Mesendoderm (in vitro differentiated cells): ENCODE results near the gene TSPAN5.
"Not testable (repeated sequence)": the region's sequence is repeated elsewhere in the genome, so short reads cannot be mapped to it uniquely, and the experiment has no call there.

Experiments used
- DNase-seq: peaks from one replicate; pipeline ENCODE4 v3.0.0; 2013
- H2AK5ac ChIP-seq: 2 replicates; pipeline ENCODE4 v1.6.1; 2013; ENCODE audit warnings: low read length, inconsistent platforms
- H2BK120ac ChIP-seq: 2 replicates; pipeline ENCODE4 v1.6.1; 2013; ENCODE audit warnings: low read depth, mild to moderate bottlenecking, low read length, moderate library complexity, mixed read lengths
- H2BK15ac ChIP-seq: replicated peaks from 2 replicates; pipeline ENCODE4 v1.6.1; 2013; ENCODE audit warnings: low read depth, mild to moderate bottlenecking, moderate library complexity
- H2BK5ac ChIP-seq: 2 replicates; pipeline ENCODE4 v1.6.1; 2013; ENCODE audit warnings: low read length, inconsistent platforms
- H3K18ac ChIP-seq: 2 replicates; pipeline ENCODE4 v1.6.1; 2013; ENCODE audit warnings: mild to moderate bottlenecking, low read length, mixed read lengths
- H3K23ac ChIP-seq: one replicate; pipeline ENCODE4 v1.6.1; 2013; ENCODE audit warnings: low read length
- H3K27ac ChIP-seq: 2 replicates; pipeline ENCODE4 v1.5.1; 2013; ENCODE audit warnings: low read depth, mild to moderate bottlenecking, inconsistent platforms, low read length, moderate library complexity
- H3K27me3 ChIP-seq: 2 replicates; pipeline ENCODE4 v1.6.1; 2013; ENCODE audit warnings: low read length, control low read depth, mild to moderate bottlenecking, inconsistent platforms; ENCODE audit not compliant: insufficient read depth, poor library complexity
- H3K36me3 ChIP-seq: 2 replicates; pipeline ENCODE4 v1.6.1; 2013; ENCODE audit warnings: low read length, inconsistent platforms; ENCODE audit not compliant: control insufficient read depth, insufficient read depth
- H3K4ac ChIP-seq: one replicate; pipeline ENCODE4 v1.6.1; 2013; ENCODE audit warnings: low read depth, mild to moderate bottlenecking, low read length, moderate library complexity
- H3K4me1 ChIP-seq: 2 replicates; pipeline ENCODE4 v1.6.1; 2013; ENCODE audit warnings: low read depth, low read length, inconsistent platforms; ENCODE audit not compliant: control insufficient read depth
- H3K4me2 ChIP-seq: 2 replicates; pipeline ENCODE4 v1.6.1; 2013; ENCODE audit warnings: low read length
- H3K4me3 ChIP-seq: 2 replicates; pipeline ENCODE4 v1.5.1; 2013; ENCODE audit warnings: mild to moderate bottlenecking, low read length
- H3K56ac ChIP-seq: one replicate; pipeline ENCODE4 v1.6.1; 2013; ENCODE audit warnings: low read length
- H3K79me1 ChIP-seq: 2 replicates; pipeline ENCODE4 v1.6.1; 2013; ENCODE audit warnings: low read length, inconsistent platforms
- H3K79me2 ChIP-seq: 2 replicates; pipeline ENCODE4 v1.6.1; 2013; ENCODE audit warnings: mild to moderate bottlenecking, low read length; ENCODE audit not compliant: control insufficient read depth, insufficient read depth
- H3K9ac ChIP-seq: 2 replicates; pipeline ENCODE4 v1.6.1; 2013; ENCODE audit warnings: low read length, inconsistent platforms
- H4K5ac ChIP-seq: one replicate; pipeline ENCODE4 v1.6.1; 2013; ENCODE audit warnings: low read length
- H4K8ac ChIP-seq: one replicate; pipeline ENCODE4 v1.6.1; 2013; ENCODE audit warnings: low read depth, mild to moderate bottlenecking, control low read depth, low read length, moderate library complexity
- WGBS: extraction: QIAGEN DNeasy Blood & Tissue Kit; methylation state at CpG from one replicate; pipeline ENCODE4 v1.1.7; 2013; ENCODE audit warnings: low lambda C conversion rate, missing lambda C conversion rate; ENCODE audit not compliant: insufficient coverage; ENCODE audit errors: extremely low coverage; 5-methylcytosine and 5-hydroxymethylcytosine counted together

Gene TSPAN5

DNA sequence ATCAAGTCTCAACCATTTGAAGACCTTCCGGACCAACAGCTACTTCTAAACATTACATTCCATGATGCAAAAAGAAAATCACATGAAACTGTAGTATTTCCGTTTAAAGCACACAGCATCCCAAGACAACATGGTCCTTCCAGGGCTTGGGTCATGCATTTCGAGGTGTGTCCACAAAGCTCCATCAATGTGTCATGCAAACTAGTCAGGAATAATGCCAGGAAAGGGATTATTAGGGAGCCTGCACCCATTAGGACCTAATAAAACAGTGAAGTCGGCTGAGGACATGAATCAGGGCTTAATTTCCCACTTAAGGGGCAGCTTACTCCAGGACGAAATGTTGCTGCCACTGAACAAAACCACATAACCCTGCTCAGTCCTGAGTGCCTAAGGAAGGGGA lies 177.9 kb downstream of the TSPAN5 start:
- Histone ChIP-seq H3K9ac (no peak overlapping the region), H3K27me3 (no peaks in the 10 kb centered on the region), H3K56ac (no peak overlapping the region), H3K36me3 (no peaks in the 10 kb centered on the region), H3K4ac (no peak overlapping the region), H2BK120ac (no peak overlapping the region), H3K79me1 (no peaks in the 10 kb centered on the region), H3K79me2 (no peaks in the 10 kb centered on the region), H2BK15ac (no peak overlapping the region), H4K5ac (no peak overlapping the region), H4K8ac (no peak overlapping the region), H3K4me1 (no peaks in the 10 kb centered on the region), H3K18ac (no peak overlapping the region), H3K27ac (no peak overlapping the region), H3K23ac (no peak overlapping the region), H3K4me3 (no peak overlapping the region), H2AK5ac (no peak overlapping the region), H3K4me2 (no peak overlapping the region), H2BK5ac (no peak overlapping the region)
- no peak for DNase-seq
- WGBS = no CpG with 5 or more reads among the region's 5 CpGs

DNA sequence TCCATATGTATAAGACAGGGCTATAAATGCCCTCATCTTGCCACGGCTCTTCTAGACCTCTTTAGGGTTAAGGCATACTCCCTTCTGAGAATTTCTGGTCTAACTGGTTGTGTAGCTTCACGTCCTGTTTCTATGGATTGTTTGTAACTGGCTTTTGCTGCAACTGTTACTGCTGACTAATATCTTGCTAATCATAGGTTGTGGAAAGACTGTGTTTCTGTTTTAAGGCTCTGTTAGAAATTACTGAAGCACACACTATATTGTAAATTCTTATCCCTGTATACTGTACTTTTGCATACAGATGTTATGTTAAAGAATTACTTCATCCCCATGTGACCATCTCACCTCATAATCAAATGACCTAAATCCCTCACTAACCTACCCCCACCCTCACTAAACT lies 178.8 kb downstream of the TSPAN5 start:
- H2AK5ac ChIP-seq, H2BK5ac ChIP-seq, DNase-seq, H3K18ac ChIP-seq, H2BK120ac ChIP-seq, H3K79me1 ChIP-seq, H3K79me2 ChIP-seq, H3K27me3 ChIP-seq, H2BK15ac ChIP-seq, H3K4me3 ChIP-seq, H3K27ac ChIP-seq, H3K23ac ChIP-seq, H3K4me2 ChIP-seq, H4K8ac ChIP-seq, H3K36me3 ChIP-seq, H3K9ac ChIP-seq, H3K4me1 ChIP-seq, H4K5ac ChIP-seq, H3K56ac ChIP-seq, H3K4ac ChIP-seq: not testable (repeated sequence)
- WGBS = no CpG with 5 or more reads among the region's 2 CpGs

DNA sequence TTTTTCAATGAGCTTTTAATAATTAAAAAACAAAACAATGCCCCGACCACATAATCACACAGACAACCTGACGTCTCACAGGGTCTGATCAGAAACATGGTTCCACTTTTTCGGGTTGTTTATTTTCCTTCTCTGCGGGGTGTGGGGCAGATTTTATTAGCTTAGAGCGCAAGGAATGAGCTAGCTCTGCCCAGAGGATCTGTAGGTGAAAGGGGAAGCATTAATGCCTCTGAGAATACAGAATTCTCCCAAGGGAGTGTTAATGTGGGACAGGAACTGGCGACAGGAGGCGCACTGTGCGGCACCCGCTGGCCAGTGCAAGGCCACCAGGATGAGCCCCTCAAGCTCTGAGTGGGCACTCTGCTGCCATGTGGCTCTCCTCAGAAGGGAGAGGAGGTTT lies 181.5 kb downstream of the TSPAN5 start:
- H3K4me3 ChIP-seq = no peak overlapping the region
- H3K4me2 ChIP-seq = no peak overlapping the region
- no peak overlapping the region for H3K9ac ChIP-seq
- no peak overlapping the region for H4K8ac ChIP-seq
- no peak overlapping the region for H3K23ac ChIP-seq
- H3K79me1 ChIP-seq = no peaks in the 10 kb centered on the region
- no peak overlapping the region for H3K27ac ChIP-seq
- no peak overlapping the region for H4K5ac ChIP-seq
- no peaks in the 10 kb centered on the region for H3K79me2 ChIP-seq
- H3K18ac ChIP-seq = no peak overlapping the region
- no peak for DNase-seq
- no peak overlapping the region for H3K4ac ChIP-seq
- H3K36me3 ChIP-seq = no peaks in the 10 kb centered on the region
- no peak overlapping the region for H3K56ac ChIP-seq
- H2BK120ac ChIP-seq = no peak overlapping the region
- H2AK5ac ChIP-seq = no peak overlapping the region
- no CpG with 5 or more reads among the region's 9 CpGs for WGBS
- no peak overlapping the region for H2BK5ac ChIP-seq
- H3K27me3 ChIP-seq = no peaks in the 10 kb centered on the region
- H2BK15ac ChIP-seq = no peak overlapping the region
- H3K4me1 ChIP-seq = no peaks in the 10 kb centered on the region

DNA sequence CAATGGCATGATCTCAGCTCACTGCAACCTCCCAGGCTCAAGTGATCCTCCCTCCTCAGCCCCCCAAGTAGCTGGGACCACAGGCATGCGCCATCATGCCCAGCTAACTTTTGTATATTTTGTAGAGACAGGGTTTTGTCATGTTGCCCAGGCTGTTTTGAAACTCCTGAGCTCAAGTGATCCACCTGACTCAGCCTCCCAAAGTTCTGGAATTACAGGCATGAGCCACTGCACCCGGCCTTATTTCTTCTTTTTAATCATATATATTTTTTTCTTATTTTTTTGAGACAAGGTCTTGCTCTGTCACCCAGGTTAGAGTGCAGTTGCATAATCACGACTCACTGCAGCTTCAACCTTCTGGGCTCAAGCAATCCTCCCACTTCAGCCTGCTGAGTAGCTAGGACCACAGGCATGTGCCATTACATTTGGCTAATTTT lies 184.0 kb downstream of the TSPAN5 start:
- no peak overlapping the region for H3K4me2 ChIP-seq
- no CpG with 5 or more reads among the region's 3 CpGs for WGBS
- DNase-seq = no peak
- H3K4me1 ChIP-seq = no peaks in the 10 kb centered on the region
- H3K23ac ChIP-seq = no peak overlapping the region
- H3K36me3 ChIP-seq = no peaks in the 10 kb centered on the region
- H3K27ac ChIP-seq = no peak overlapping the region
- H4K5ac ChIP-seq = no peak overlapping the region
- H3K9ac ChIP-seq = no peak overlapping the region
- H3K18ac ChIP-seq = no peak overlapping the region
- no peak overlapping the region for H2BK15ac ChIP-seq
- H2AK5ac ChIP-seq = no peak overlapping the region
- no peaks in the 10 kb centered on the region for H3K79me2 ChIP-seq
- H3K27me3 ChIP-seq = no peaks in the 10 kb centered on the region
- no peak overlapping the region for H3K4ac ChIP-seq
- no peak overlapping the region for H3K56ac ChIP-seq
- no peak overlapping the region for H3K4me3 ChIP-seq
- H2BK120ac ChIP-seq = no peak overlapping the region
- no peaks in the 10 kb centered on the region for H3K79me1 ChIP-seq
- no peak overlapping the region for H2BK5ac ChIP-seq
- H4K8ac ChIP-seq = no peak overlapping the region

DNA sequence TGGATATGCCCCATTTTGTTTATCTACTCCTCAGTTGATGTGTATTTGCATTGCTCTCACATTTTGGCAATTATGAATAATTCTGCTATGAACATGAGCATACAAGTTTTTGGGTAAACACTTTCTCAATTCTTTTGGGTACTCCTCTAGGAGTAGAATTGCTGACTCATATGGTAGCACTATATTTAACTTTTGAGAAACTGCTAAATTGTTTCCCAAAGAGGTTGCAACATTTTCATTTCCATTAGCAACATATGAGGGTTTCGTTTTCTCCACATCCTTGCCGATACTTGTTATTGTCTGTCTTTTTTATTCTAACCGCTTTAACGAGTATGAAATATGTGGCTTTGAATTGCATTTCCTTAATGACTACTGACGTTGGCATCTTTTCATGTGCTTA lies 185.4 kb downstream of the TSPAN5 start:
- no peak overlapping the region for H3K18ac ChIP-seq
- H2BK15ac ChIP-seq = no peak overlapping the region
- no peak overlapping the region for H3K4ac ChIP-seq
- no peak overlapping the region for H3K9ac ChIP-seq
- H3K27me3 ChIP-seq = no peaks in the 10 kb centered on the region
- no peak for DNase-seq
- no peaks in the 10 kb centered on the region for H3K79me1 ChIP-seq
- H2AK5ac ChIP-seq = no peak overlapping the region
- no peak overlapping the region for H3K56ac ChIP-seq
- no peaks in the 10 kb centered on the region for H3K79me2 ChIP-seq
- H3K4me1 ChIP-seq = no peaks in the 10 kb centered on the region
- no peak overlapping the region for H3K4me2 ChIP-seq
- H3K23ac ChIP-seq = no peak overlapping the region
- no peak overlapping the region for H3K4me3 ChIP-seq
- H2BK120ac ChIP-seq = no peak overlapping the region
- no peak overlapping the region for H3K27ac ChIP-seq
- H4K8ac ChIP-seq = no peak overlapping the region
- H3K36me3 ChIP-seq = no peaks in the 10 kb centered on the region
- no CpG with 5 or more reads among the region's 5 CpGs for WGBS
- no peak overlapping the region for H4K5ac ChIP-seq
- H2BK5ac ChIP-seq = no peak overlapping the region

DNA sequence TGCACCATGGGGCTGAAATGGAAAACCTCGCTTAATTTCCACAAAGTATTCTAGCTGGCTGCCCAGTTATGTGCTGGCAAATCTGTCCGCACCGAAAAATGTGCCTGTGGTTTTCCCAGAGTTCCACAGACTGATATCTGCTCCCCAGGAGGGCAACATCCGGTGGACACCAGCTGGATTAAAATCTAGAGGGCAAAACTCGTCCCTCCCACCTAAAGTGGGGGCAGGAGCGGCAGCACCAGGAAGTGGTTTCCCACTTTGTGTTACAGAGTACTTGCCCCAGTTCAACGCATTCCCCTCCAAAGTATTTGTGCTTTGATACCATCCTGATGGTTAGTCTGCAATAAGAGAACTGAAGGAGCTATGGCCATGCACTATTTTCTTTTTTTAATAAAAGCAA lies 187.6 kb downstream of the TSPAN5 start:
- Histone ChIP-seq H3K79me2 (no peaks in the 10 kb centered on the region), H2BK120ac (no peak overlapping the region), H3K4me1 (no peaks in the 10 kb centered on the region), H4K8ac (no peak overlapping the region), H2BK5ac (no peak overlapping the region), H3K18ac (no peak overlapping the region), H3K27me3 (no peaks in the 10 kb centered on the region), H3K36me3 (no peaks in the 10 kb centered on the region), H4K5ac (no peak overlapping the region), H3K4ac (no peak overlapping the region), H3K27ac (no peak overlapping the region), H3K23ac (no peak overlapping the region), H3K56ac (no peak overlapping the region), H3K9ac (no peak overlapping the region), H3K4me2 (no peak overlapping the region), H2AK5ac (no peak overlapping the region), H3K4me3 (no peak overlapping the region), H2BK15ac (no peak overlapping the region), H3K79me1 (no peaks in the 10 kb centered on the region)
- WGBS = no CpG with 5 or more reads among the region's 7 CpGs
- no peak for DNase-seq
